Brain pericyte (primary cell): Measurements from ENCODE around the gene IL26.

Source experiments
- DNase-seq: peaks from one replicate; pipeline ENCODE4 v3.0.0-alpha.2; 2012; ENCODE audit warnings: low read depth, low spot score

IL26 gene

DNA sequence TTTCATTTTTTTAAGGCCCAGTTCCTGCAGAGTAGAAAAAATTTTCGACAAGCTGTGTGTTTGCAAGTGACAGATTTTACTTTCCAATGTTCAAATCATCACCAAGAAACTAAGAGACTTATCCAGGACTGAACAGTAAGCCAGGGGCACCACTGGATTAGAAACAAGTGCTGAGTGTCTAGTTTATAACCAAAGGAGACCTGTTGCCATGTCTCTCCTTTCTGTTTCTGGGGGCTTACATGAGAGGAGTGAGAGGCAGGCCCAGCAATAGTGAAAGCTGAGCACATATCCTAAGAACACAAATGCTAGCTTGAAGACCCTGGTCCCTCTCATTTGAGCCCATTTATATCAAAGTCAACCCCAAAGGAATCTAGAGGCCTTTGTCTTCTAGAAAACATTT, 69.0 kb downstream of the IL26 start:
- DNase-seq: no peak

- DNase-seq: no peak
Measured at GRCh38 chr12:68154779-68155178, 70.8 kb downstream of the IL26 start.
